ENCODE measurements around the gene ACOT11.

DNA sequence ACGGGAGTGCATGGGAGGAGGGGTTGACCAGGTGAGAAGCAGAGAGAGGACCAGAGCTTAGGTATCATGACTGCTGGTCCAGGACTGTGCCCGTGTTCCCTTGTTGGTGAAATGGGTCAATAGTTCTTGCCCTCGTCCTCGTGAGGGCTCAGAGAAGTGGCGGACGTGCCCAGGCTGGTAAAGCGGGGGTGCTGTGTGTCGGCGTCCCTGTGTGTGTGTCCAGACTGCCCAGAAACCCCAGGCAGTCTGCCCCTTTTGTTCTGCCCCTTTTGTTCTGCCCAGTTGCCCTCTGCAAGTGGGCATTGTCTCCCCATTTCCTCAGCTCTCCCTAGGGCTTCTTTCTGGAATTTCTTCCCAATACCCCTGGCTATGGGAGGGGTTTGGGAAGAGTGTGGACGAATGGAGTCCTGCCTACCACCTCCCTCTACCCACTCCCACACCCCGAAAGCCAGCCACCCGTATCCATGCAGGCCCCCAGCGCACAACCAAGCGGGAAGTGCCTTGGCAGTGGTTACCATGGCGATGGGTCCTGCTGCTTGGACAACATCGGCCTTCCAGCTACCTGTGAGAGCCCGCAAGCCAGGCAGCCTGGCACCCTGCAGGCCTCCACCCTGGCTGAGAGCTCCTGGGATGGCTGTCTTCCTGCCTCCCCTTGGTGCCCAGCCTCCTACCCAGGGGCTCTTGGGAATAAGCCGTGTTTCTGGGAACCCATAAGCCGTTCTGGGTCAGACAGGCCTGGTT lies 34.7 kb downstream of the ACOT11 start:
- no peak for TF ChIP-seq ZNF8 (CRISPR knock-in tag; IDR thresholded peaks at IDR 0.05)
- TF ChIP-seq ZFP3 (CRISPR knock-in tag; IDR thresholded peaks at IDR 0.05), result no peak
- TF ChIP-seq RARB (CRISPR knock-in tag; IDR thresholded peaks at IDR 0.05), result no peak
- TF ChIP-seq CSDC2 (CRISPR knock-in tag; IDR thresholded peaks at IDR 0.05), result no peak
- TF ChIP-seq ISL1 (CRISPR knock-in tag; IDR thresholded peaks at IDR 0.05), result no peak
- no peak for TF ChIP-seq ZFP30 (CRISPR knock-in tag; IDR thresholded peaks at IDR 0.05)
- TF ChIP-seq, protein P1, sequence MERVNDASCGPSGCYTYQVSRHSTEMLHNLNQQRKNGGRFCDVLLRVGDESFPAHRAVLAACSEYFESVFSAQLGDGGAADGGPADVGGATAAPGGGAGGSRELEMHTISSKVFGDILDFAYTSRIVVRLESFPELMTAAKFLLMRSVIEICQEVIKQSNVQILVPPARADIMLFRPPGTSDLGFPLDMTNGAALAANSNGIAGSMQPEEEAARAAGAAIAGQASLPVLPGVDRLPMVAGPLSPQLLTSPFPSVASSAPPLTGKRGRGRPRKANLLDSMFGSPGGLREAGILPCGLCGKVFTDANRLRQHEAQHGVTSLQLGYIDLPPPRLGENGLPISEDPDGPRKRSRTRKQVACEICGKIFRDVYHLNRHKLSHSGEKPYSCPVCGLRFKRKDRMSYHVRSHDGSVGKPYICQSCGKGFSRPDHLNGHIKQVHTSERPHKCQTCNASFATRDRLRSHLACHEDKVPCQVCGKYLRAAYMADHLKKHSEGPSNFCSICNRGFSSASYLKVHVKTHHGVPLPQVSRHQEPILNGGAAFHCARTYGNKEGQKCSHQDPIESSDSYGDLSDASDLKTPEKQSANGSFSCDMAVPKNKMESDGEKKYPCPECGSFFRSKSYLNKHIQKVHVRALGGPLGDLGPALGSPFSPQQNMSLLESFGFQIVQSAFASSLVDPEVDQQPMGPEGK (CRISPR knock-in tag; IDR thresholded peaks at IDR 0.05; ENCODE audit: borderline replicate concordance), result no peak
- no peak for TF ChIP-seq PPARA (CRISPR knock-in tag; IDR thresholded peaks at IDR 0.05; ENCODE audit: borderline replicate concordance)
